HG03521 (cell line): ENCODE data around the gene ARHGAP10.

Experiments
- ATAC-seq: cut with Tn5 transposase; IDR thresholded peaks from one replicate; pipeline ENCODE4 v1.9.1; 2021; ENCODE audit warnings: mild to moderate bottlenecking, moderate library complexity; ENCODE audit not compliant: unreplicated experiment

ARHGAP10 gene

DNA sequence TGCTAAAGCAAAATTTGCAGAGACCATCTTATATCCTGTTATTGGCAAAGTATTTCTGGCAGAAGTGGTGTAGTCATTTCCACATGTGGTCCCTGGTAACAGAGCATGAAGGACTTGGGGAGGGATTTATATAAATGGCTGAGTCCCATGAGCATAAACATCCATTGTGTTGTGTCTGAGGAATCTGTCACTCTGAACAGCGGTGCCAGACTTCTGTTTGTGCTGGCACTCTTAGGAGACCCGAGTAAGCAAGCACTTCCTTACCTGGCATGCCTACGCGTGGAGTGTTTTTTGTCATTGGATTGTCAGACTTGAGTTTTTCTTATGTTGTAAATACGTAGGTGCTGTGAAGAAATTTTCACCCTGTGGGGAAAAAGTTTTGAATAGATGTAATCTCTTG is 285.9 kb downstream of the ARHGAP10 start:
- ATAC-seq, result no peak

DNA sequence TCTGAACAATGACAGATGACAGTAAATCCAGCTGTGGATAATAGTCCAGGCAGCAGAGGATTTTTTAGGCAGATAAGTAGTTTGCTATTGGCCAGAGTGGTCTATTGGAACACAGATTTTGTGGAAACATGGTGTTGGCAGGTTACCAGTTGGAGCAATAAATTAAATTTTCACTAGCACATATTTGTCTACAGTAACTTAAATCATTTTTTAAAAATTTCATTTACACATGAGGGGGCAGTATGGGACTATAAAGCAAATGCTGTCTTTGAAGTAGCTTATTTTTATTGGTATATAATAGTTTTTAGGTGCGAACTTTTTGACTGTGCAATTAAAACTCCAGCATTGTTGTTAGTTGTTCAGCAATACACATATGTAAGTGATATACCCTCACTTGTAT is 289.8 kb downstream of the ARHGAP10 start:
- ATAC-seq, result no peak

DNA sequence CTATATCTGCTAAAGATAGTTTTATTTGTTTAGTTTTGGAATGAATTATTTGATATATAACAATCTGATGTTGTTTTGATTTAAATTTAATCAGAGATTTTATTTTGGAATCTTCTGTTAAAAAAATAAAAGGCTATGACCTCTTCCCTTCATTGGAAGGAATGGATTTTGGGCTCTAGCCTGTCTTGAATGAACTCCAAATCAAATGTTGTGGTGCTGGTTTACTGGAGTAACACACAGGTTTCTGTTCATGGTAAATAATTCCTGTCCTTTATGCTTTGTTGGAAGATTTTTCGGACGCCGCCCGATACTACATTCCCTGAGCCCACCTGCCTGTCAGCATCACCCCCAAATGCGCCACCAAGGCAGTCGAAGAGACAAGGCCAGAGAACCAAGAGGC is 291.1 kb downstream of the ARHGAP10 start:
- ATAC-seq, result no peak

DNA sequence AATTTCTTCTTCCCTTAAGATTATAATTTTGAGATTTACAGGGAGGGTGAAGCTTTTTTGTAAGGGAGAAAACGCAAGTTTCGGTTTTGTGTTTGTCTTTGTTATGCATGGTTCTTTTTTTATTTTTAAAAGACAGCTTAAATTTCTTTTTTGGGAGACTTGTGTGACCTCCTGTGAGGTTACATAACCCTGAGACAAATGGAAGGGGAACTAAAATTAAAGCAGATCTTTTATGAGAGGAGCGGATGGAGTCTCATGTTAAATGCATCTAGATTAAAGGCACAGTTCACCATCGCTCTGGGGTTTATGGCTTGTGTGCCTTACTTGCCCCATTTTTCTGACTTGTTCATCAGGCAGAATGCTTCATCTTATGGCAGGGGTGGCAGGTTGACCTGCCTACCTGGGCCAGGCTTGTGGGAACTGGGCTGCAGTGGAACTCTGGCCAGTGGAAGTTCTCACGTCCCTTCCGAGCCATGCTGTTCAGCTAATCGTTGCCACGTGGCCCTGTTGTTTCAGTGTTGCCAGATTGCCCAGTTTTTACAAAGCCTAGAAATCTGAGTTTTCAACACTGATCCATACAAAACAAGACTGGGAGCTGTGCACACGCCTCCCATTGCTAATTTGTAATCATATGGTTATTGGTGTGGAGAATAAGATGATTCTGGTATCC is 291.8 kb downstream of the ARHGAP10 start:
- no peak for ATAC-seq

DNA sequence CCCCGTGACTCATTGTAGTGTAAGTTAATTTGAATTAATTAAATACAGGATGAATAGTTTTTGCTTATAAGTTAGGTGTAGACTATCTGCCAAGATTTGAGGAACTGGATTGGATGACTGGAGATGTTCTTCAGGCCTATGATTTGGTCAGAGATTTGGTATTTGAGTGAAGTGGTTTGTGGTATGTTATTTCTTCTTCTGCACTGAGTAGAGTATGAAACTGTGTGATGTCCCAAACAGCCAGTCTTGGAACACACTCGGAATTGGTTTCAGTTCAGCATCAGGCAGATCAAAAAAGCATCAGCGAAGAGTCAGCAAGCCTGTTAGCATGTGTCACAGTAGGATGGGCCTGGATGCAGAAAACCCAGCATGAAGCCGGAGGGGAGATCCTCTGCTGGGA is 294.1 kb downstream of the ARHGAP10 start:
- ATAC-seq, result no peak

DNA sequence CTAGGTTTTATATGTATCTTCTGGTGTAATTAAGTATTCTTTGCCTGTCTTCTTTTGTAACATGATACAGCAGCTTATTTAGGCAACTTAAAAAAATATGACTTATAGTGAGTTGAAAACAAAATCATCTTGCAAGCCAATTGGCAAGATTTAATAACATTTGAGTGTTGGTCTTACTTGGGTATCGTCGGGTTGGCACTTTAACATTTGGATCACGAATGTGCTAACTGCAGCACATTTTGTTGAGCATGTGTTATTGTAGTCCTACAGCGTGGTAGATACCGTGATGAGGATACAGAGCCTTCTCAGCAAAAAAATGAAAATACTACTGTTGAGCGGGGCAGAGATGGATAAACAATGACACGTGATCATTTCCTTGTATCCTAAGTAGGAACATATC is 295.3 kb downstream of the ARHGAP10 start:
- no peak for ATAC-seq

DNA sequence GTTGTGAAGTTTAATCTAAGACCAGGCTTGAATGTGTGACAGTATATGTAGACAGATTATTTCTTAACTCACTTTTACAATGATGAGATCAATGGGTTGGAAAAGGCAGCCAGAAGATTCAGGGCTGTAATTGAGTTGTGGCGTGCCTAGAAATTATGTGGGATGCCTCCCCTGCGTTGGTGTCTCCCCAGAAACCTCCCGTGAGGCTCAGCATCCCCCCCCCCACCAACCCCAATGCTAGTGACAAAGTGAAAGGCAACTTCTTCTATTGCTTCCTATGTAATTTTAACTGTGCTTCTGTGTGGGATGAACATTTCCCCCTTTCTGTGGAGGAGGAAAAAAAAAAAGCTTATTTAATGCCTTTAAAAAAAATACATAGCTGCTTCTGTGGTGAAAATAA is 297.9 kb downstream of the ARHGAP10 start:
- no peak for ATAC-seq

DNA sequence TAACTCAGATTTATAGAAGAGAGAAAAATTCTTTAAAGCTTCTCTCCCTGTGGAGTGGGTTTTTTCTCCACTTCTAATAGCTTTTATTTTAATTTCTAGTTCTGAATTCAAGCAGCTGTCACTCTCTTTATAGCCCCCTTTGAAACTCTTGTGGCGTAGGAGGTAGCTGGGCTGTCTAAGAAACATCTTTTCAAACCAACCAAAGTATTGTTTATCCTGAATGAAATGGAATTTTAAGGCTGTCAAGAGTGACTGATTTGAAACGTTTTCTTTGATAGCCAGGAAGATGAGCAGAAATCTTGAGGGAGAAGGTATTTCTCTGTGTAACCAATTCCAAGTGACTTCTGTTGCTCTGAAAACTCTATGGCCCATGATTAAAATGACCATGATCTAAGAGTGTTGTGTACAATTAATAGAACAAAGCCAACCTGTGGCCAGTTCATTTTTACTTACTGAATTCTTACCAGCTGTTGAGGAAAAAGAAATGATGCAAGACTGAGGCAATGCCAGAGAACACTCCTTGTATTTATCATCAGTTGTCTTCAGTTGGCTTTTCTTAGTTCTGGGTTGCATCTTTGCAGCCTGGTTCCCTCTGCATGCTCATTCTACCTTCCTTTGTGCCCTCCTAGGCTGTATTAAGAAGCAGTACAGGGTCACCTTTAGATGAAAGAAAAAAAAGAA is 298.4 kb downstream of the ARHGAP10 start:
- no peak for ATAC-seq

DNA sequence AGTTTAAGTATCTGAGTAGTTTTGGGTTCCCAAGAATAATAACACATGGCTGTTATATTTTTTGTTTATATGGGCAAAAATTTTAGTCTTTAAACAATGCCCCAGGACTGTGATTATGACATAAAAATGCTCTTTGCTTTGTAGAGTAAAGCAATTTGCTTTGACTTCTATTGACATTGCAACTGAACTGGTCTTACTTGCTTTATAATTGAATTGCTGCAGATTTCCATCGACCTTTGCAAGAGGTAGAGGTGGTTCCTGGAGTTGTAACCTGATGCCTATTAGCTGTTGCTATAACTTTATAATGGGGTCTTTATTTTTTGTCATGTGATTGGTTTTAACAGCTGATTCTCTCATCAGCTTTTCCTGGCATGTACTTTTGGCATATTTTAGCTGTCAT is 302.9 kb downstream of the ARHGAP10 start:
- no peak for ATAC-seq

DNA sequence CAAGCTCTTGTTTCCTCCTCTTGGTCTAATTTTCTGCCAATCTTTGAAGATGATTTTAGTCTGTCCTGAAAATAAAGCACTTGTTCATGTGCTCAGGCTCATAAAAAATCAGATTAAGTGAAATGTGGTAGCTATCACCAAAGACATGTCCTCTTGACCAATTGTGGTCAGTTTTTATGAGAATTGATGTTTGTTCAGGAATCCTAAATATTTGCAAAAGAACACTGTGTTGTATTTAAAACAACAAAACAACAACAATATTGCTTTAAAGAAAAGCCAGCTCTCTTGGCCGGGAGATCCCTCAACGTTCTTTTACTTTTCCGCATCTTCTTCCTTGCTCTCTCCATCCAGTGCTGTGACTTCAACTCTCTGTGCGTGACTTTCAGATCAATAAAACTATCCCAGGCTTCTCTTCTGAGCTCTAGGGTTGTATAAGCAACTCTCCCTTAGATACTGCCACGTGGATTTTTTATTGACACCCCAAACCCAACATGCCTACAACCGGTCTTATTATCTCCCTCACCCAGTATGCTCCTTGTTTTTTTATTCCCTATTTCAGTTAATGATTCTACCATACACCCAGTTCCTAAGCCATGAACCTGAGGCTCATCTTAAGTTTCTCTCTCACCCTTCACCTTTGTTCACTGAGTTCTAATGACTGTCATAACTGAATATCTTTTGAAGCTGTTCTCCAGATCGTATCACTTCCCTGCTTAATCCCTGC is 309.9 kb downstream of the ARHGAP10 start:
- no peak for ATAC-seq

DNA sequence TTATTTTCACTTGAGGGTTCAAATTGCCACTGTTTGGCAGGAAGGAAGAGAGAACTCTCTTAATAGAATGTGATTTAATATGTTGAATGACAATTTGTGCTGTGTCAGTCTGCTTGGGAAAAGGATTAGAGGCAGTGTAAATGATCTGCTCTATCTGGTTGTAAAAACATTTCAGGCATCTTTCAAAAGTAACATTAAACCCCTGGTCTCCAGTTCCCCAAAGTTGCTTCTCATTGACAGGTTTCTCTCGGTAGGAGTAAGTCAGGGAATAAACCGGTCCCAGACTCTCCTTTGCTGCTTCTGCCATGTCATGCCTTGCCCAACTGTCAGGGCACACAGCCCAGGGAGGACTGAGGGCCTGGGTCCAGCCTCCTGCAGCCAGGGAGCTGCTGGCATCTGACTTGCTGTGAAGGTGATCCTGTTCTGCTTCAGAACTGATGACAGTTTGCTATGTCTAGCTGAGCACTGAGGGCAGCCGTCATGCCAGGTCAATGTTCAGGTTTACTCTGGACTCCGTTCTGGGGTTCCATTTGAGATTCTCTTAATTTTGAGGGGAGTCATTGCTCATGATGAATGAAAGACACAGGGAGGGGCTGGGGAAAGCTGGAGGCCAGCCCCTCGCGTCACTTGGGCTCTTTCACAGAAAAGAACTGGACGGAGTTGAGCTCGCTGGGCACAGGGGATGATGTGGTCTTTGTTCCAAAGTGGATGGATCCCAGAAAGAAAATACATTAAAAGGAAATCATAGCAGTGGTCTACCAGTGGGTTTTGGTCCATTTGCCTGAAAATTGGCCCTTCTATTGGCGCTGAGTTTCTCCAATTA is 312.4 kb downstream of the ARHGAP10 start:
- ATAC-seq, result no peak

DNA sequence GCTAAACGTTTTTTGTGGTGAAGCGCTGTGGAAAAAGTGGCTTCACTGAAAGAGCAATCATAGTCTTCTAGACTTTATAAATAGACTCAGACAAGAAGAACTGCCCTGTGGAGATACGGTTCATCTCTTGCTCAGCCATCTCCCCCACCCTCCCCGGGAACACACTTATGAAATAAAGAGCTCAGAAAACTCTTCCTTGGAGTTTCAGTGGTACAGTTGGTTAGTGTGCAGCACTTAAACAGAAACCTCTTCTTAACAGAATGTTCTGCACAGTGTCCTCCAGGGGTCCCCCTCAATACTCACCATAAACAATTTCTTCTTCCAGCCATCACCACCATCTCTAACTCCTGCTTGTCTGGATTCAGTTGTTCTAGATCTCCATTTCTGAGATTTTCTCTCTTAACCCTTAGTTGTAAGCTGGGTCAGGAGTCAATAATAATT is 313.0 kb downstream of the ARHGAP10 start:
- peak; percentile 87 for ATAC-seq

DNA sequence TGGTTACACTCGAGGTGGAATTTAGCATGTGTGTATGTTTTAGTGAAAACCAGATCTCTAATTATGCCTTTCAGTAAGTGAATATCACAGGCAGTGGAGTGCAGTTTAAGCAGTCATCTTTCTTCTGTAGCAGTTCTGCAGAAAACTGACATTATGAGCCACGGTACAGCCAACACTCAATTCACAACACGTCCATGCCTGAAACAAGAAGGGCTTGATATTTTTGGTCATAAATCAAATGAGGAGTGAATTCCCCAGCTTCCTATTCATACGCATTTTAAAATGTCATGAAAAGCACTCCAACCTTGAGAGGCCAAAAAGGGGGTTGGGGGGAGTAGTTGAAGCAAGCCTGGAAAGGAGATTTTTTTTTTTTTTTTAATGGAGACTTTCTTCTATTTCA is 316.7 kb downstream of the ARHGAP10 start:
- no peak for ATAC-seq

DNA sequence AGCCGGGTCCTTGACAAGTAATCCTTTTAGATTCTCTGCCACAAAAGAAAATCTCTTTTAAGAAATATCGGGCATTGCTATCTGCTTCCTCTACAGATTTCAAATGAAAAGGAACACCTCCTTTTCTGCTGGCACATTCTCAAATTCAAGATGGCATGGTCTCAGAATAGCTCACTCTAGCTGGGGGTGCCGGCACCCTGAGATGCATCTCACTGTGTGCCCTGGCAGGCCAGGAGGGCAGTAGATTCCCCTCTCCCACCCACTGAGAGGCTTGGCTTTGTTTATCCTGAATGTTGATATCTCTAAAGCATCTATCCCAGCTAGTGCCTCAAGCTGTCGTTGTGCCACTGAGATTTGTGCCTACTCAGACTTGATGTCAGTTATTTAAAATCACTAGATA is 319.5 kb downstream of the ARHGAP10 start:
- no peak for ATAC-seq

DNA sequence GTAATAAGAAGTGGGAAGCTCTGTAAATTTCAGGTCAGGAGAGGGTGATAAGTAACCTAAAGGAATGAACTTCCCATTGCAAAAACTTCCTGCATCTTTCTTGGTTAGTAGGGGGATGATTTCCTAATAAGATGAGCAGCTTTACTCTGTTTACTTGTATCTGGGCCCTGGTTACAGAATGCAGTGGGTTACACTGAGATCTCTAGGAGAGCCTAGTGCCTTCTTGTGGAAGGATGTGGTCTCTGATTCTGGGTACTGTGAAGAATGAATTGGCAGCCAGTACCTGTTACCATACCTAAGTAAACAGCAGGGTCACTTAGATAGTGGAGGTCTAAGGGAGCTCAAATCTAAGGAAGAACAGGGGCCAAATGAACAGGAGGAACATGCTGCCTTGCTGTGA is 320.6 kb downstream of the ARHGAP10 start:
- no peak for ATAC-seq

DNA sequence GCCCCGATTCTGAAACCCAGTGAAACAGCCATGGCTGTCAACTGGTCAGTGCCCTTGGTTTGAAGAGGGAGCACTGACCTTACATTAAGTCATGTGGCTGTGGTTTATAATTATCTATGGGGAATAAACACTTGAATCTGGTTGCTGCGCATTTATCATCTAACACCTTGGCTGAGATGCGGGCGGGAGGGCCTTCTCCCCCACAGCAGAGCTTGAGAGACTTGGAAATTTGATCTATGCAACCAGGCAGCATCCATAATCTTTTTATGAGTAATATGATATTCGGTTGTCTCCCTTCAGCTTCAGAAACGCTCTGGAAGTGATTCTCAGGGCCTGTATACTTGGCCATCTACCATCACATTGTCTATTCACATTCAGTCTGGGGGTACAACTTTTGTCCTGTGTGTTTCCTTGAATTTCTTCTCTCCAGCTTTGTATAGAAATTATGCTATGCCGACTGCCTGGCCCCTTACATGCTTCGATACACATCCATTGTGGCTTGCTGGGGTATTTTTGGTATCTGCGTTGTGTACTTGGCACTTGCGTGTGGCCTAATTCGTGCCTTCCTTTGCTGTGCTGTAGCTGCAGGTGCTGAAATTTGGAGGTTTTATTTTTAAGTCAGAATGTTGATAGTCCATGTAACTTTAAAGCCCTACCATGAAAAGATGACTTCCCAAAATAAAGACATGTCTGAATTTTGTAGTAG is 321.6 kb downstream of the ARHGAP10 start:
- no peak for ATAC-seq

DNA sequence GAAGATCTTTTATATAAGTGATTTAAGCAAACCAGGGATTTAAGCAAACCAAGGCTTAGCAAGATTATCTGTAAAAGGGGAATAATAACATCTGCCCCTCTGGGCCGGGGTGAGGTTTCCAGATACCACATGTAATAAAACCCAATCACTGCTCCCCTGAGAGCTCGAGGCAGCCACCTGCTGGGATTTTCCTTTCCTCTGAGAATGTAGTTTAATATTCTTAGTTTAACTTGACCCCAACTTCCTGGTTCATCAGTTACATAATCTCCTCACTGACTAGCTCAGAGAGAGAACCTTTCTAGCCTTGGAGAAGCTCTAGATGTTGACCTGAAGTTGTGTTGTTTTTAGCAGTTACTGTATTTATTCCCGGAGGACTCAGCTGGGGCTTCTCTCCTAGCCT is 322.4 kb downstream of the ARHGAP10 start:
- no peak for ATAC-seq

DNA sequence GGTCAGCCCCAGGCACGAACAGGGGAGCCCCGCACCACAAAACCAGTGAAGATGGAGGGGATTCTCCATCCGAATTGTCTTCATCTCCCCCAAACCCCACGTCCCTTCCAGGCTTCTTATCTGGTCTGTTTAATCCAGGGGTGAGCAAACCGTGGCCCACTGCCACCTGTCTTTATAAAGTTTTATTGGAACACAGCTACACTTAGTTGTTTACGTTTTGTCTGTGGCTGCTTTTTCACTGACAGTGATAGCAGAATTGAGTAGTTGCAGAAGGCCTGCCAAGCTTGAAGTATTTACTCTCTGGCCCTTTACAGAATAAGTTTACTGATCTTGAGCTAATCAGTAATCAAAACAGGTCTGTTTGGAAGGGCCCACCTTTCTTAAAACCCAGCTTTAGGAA is 324.0 kb downstream of the ARHGAP10 start:
- no peak for ATAC-seq

DNA sequence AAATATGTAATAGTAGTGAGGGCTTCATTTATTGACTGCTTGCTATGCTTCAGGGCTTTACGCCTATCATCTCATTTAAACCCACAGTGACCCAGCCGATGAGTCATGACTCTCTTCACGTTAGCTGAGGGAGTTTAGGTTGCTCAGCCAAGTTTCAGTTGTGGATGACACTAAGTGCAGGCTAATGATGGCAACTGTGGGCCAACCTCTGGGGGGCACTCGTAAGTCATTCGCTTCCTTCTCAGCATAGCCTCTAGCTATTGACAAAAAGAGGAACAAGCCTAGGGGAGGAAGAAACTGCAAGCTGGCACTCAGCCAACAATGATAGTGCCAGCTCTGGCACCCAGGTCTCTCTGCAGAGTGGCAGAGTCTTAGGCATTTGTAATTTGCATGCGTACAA is 325.0 kb downstream of the ARHGAP10 start:
- ATAC-seq, result peak; percentile 82

DNA sequence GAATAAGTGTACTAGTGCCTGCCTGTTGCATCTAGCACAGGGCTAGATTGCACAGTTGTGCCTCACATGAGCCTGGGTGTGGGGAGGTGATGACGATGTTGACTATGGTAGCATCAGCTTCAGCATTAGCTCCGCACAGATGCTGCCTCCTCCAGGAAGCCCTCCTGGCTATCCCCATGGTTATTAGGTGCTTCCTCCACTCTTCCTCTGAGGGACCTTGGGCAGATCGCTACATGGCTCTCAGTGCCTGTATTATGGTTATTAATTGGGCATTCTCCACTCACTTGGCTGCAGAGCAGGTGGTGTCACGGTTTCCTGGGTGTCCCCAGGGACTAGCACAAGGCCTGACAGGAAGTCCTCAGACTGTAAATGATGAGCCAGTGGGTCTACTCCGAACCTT is 325.6 kb downstream of the ARHGAP10 start:
- peak; percentile 39 for ATAC-seq
